HEK293T (cell line): Measurements from ENCODE around the gene OR6A2.

ENCODE experiments used
- CTCF ChIA-PET: fragments of 350-600 bp; formaldehyde crosslinking; extraction: SDS; loops from one replicate; lab custom pipeline; 2021; ENCODE audit warnings: antibody characterized with exemption, inconsistent platforms; lab: Yijun Ruan, JAX
- POLR2A ChIA-PET: fragments of 350-600 bp; formaldehyde crosslinking; extraction: SDS; loops from one replicate; lab custom pipeline; 2020; ENCODE audit warnings: antibody characterized with exemption, inconsistent platforms; lab: Yijun Ruan, JAX
- DNase-seq: peaks from one replicate; pipeline ENCODE4 v3.0.0; 2012; ENCODE audit warnings: mixed read lengths; ENCODE audit errors: extremely low spot score
- ARNT ChIP-seq: fragments of 450-650 bp; IDR thresholded peaks from 2 replicates; pipeline ENCODE4 v1.6.1; 2017; ENCODE audit warnings: mild to moderate bottlenecking
- BHLHE40 ChIP-seq: fragments of 450-650 bp; IDR thresholded peaks from 2 replicates; pipeline ENCODE4 v1.6.1; 2016; ENCODE audit warnings: mild to moderate bottlenecking, moderate library complexity, borderline replicate concordance
- CTBP1 ChIP-seq: fragments of 450-650 bp; IDR thresholded peaks from 2 replicates; pipeline ENCODE4 v1.6.1; 2016; ENCODE audit warnings: borderline replicate concordance
- ELF4 ChIP-seq: fragments of 450-650 bp; IDR thresholded peaks from 2 replicates; pipeline ENCODE4 v1.6.1; 2017; ENCODE audit warnings: antibody characterized with exemption
- FOXA1 ChIP-seq: fragments of 450-650 bp; IDR thresholded peaks from 2 replicates; pipeline ENCODE4 v1.6.1; 2016; ENCODE audit warnings: mild to moderate bottlenecking
- FOXK2 ChIP-seq: fragments of 450-650 bp; IDR thresholded peaks from 2 replicates; pipeline ENCODE4 v1.6.1; 2016; ENCODE audit warnings: mild to moderate bottlenecking
- FOXM1 ChIP-seq: fragments of 450-650 bp; IDR thresholded peaks from 2 replicates; pipeline ENCODE4 v1.6.1; 2017; ENCODE audit warnings: mild to moderate bottlenecking, borderline replicate concordance
- HDGF ChIP-seq: fragments of 450-650 bp; IDR thresholded peaks from 2 replicates; pipeline ENCODE4 v1.6.1; 2017; ENCODE audit warnings: antibody characterized with exemption, borderline replicate concordance
- L3MBTL2 ChIP-seq: fragments of 450-650 bp; conservative IDR thresholded peaks from 2 replicates; pipeline ENCODE4 v1.6.1; 2016; ENCODE audit warnings: mild to moderate bottlenecking
- LEF1 ChIP-seq: fragments of 450-650 bp; IDR thresholded peaks from 2 replicates; pipeline ENCODE4 v1.6.1; 2017; ENCODE audit warnings: mild to moderate bottlenecking, borderline replicate concordance
- NFRKB ChIP-seq: fragments of 450-650 bp; IDR thresholded peaks from 2 replicates; pipeline ENCODE4 v1.6.1; 2016; ENCODE audit warnings: mild to moderate bottlenecking, moderate library complexity
- PKNOX1 ChIP-seq: fragments of 450-650 bp; IDR thresholded peaks from 2 replicates; pipeline ENCODE4 v1.6.1; 2016
- SP1 ChIP-seq: fragments of 450-650 bp; IDR thresholded peaks from 2 replicates; pipeline ENCODE4 v1.6.1; 2017
- SUZ12 ChIP-seq: fragments of 450-650 bp; IDR thresholded peaks from 2 replicates; pipeline ENCODE4 v1.6.1; 2016; ENCODE audit warnings: mild to moderate bottlenecking
- TARDBP ChIP-seq: fragments of 450-650 bp; IDR thresholded peaks from 2 replicates; pipeline ENCODE4 v1.6.1; 2016
- ZNF384 ChIP-seq: fragments of 450-650 bp; IDR thresholded peaks from 2 replicates; pipeline ENCODE4 v1.6.1; 2016

OR6A2 gene

GRCh38 chr11:6757373-6757967 is 42.0 kb downstream of the OR6A2 start:
- CTCF ChIA-PET, result interaction anchor here (0.5 to 4.7 kb wide), 6 partner anchors 11 to 408 kb away, joined by 3 to 41 read pairs (median 4); no protein-coding TSS in a partner anchor
- DNase-seq, result peak; percentile 55
- no peak for TF ChIP-seq SP1
- TF ChIP-seq ARNT, result no peak
- no peak for TF ChIP-seq CTBP1
- no peak for TF ChIP-seq ELF4
- TF ChIP-seq PKNOX1, result no peak
- no peak for TF ChIP-seq HDGF
- no peak for TF ChIP-seq FOXA1
- TF ChIP-seq ZNF384, result no peak
- TF ChIP-seq FOXK2, result no peak
- TF ChIP-seq SUZ12, result no peak
- TF ChIP-seq FOXM1, result no peak
- TF ChIP-seq L3MBTL2, result no peak
- no peak for TF ChIP-seq NFRKB
- TF ChIP-seq LEF1, result no peak
- TF ChIP-seq BHLHE40, result no peak
- TF ChIP-seq TARDBP, result no peak
- POLR2A ChIA-PET, result no interaction called here

- ChIA-PET CTCF (interaction anchor here (0.6 to 4.7 kb wide), 6 partner anchors 9 to 341 kb away, joined by 3 to 41 read pairs (median 4); no protein-coding TSS in a partner anchor), POLR2A (no interaction called here)
- no peak for TF ChIP-seq NFRKB
- TF ChIP-seq FOXM1, result no peak
- TF ChIP-seq FOXA1, result no peak
- TF ChIP-seq HDGF, result no peak
- TF ChIP-seq ELF4, result no peak
- TF ChIP-seq ZNF384, result no peak
- no peak for TF ChIP-seq TARDBP
- TF ChIP-seq PKNOX1, result no peak
- TF ChIP-seq SUZ12, result no peak
- no peak for TF ChIP-seq FOXK2
- no peak for TF ChIP-seq L3MBTL2
- TF ChIP-seq LEF1, result no peak
- TF ChIP-seq BHLHE40, result no peak
- no peak for TF ChIP-seq ARNT
- no peak for TF ChIP-seq SP1
- no peak for TF ChIP-seq CTBP1
- no peak for DNase-seq
Measured at GRCh38 chr11:6755953-6756347, 43.5 kb downstream of the OR6A2 start.

- TF ChIP-seq PKNOX1 (no peak), ELF4 (no peak), SUZ12 (no peak), SP1 (no peak), HDGF (no peak), FOXM1 (no peak), FOXK2 (no peak), ARNT (no peak), TARDBP (no peak), BHLHE40 (no peak), ZNF384 (no peak), FOXA1 (no peak), CTBP1 (no peak), L3MBTL2 (no peak), LEF1 (no peak), NFRKB (no peak)
Measured at GRCh38 chr11:6755303-6755952, 44.1 kb downstream of the OR6A2 start.

GRCh38 chr11:6747097-6747668 is 52.3 kb downstream of the OR6A2 start:
- no peak for DNase-seq
- no peak for TF ChIP-seq LEF1
- no peak for TF ChIP-seq NFRKB
- no peak for TF ChIP-seq PKNOX1
- TF ChIP-seq L3MBTL2, result no peak
- no peak for TF ChIP-seq BHLHE40
- ChIA-PET CTCF (interaction anchor here (0.9 to 1.3 kb wide), 2 partner anchors 10 to 306 kb away, joined by 3 read pairs; no protein-coding TSS in a partner anchor), POLR2A (no interaction called here)

More at GRCh38 chr11:6755303-6755952, 44.1 kb downstream of the OR6A2 start:
- DNase-seq, result peak; percentile 67
- CTCF ChIA-PET, result interaction anchor here (0.6 to 4.7 kb wide), 14 partner anchors 10 to 376 kb away, joined by 3 to 41 read pairs (median 4); no protein-coding TSS in a partner anchor
- POLR2A ChIA-PET, result no interaction called here

- ChIA-PET CTCF (interaction anchor here (0.9 to 1.9 kb wide), 3 partner anchors 8 to 305 kb away, joined by 3 to 5 read pairs (median 3); no protein-coding TSS in a partner anchor), POLR2A (no interaction called here)
- no peak for TF ChIP-seq ARNT
- no peak for TF ChIP-seq TARDBP
- TF ChIP-seq FOXK2, result no peak
- no peak for TF ChIP-seq CTBP1
- TF ChIP-seq LEF1, result no peak
- no peak for TF ChIP-seq SUZ12
- no peak for TF ChIP-seq ELF4
- no peak for TF ChIP-seq PKNOX1
- no peak for TF ChIP-seq HDGF
- no peak for TF ChIP-seq SP1
- DNase-seq, result no peak
Measured at GRCh38 chr11:6746626-6747025, 52.9 kb downstream of the OR6A2 start.
